Measurements from ENCODE around the gene RUSC2. TPM values are rescaled to one million over a fixed set of nuclear protein-coding genes. Genes with fewer than 3 reads are reported as not detected.
"Not testable (repeated sequence)": the region's sequence is repeated elsewhere in the genome, so short reads cannot be mapped to it uniquely, and the experiment has no call there.

RUSC2 gene
- polyA plus RNA-seq, 5 donors: 13.9 to 21.0 (median 17.1) TPM

DNA sequence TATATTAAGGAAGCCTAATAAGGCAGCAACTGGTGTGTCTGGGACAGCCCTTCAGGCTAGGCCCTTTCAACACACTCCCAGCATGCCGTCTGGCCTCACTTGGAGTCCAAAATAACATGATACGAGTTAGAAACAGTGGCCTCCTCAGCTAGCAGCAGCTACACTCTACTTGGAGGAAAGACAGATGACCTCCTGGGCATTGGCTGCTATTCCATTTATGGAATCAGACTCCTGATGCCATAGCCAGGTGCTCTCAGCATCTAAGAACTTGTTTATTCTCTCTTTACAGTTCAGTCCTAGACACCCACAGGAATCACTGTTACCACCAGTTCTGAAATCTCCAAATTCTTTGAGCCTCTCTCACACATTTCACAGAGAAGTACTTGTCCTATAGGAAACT, 31.8 kb downstream of the RUSC2 start:
- no peak for DNase-seq

DNA sequence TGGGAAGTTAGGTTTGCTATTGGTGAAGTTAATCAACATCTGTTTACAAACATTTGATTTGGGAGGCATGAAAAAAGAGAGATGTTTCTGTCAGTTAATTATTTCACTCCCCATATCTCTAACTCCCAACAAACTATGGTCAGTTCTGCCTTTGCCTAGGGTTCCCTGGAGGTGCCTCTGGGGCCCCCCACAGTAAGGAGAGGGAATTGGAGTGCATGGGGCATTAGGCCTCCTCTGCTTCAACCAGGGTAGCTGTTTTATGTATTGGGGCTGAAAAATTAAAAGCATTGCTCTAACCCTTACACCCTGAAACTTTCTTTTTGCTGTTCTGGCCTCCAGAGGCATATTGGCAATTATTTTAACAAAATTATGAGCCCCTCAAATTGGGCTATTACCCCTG, 32.3 kb downstream of the RUSC2 start:
- no peak for DNase-seq

DNA sequence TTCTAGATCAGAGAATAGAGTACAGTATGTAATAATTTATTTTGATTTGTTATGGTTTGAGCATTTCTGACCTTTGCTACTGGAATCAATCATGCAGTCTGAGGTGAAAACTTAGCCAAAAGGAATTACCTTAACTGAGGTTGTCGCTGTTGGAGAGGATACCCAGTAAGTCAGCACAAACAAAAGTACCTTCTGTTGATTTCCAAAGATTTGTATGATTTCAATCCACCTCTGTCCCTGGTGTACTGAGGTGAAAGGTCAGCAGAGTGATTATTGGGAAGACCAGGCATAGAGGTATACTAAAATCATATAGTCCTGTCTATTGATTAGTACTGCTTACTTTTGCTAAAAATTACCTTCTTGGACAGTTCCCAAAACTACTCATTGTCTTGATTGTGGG, 32.8 kb downstream of the RUSC2 start:
- no peak for DNase-seq

DNA sequence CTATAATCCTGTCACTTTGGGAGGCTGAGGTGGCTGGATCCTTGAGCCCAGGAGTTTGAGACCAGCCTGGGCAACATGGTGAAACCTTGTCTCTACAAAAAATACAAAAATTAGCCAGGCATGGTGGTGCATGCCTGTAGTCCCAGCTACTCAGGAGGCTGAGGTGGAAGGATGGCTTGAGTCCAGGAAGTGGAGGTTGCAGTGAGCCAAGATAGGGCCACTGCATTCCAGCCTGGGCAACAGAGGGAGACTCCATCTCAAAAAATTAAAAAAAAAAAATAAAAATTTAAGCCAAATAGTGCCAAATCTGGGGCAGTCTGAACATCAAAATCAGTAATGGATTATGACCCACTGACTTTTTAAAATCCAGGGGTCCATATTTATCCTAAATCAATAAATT, 33.6 kb downstream of the RUSC2 start:
- DNase-seq: not testable (repeated sequence)

DNA sequence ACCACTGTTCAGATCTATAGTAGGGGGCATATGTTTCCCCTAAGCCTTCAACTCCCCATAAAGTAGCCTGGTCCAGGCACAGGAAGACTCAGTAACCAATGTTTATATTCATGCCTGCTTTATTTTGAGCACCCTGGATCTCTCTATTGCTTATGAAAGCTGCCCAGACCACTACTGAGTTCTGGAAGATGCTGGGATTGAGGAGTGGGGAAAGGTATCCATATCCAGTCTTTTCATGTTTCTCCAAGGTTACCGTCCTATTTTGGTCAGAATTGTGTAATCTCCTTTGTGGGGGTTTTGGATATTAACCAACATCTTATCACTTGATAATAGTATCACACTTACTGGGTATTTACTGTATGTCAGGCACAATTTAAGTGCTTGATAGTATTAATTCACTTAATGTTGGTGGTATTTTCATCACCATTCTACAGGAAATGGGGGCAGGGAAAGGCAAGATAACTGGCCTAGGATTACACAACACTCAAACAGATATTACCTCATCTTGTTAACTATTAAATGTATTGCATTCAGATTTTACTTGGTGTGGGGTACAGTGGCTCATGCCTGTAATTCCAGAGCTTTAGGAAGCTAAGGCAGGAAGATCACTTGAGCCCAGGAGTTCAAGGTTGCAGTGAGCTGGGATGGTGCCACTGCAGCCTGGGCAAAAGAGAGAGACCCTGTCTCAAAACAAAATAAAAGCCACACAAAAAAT, 36.3 kb downstream of the RUSC2 start:
- DNase-seq: no peak

DNA sequence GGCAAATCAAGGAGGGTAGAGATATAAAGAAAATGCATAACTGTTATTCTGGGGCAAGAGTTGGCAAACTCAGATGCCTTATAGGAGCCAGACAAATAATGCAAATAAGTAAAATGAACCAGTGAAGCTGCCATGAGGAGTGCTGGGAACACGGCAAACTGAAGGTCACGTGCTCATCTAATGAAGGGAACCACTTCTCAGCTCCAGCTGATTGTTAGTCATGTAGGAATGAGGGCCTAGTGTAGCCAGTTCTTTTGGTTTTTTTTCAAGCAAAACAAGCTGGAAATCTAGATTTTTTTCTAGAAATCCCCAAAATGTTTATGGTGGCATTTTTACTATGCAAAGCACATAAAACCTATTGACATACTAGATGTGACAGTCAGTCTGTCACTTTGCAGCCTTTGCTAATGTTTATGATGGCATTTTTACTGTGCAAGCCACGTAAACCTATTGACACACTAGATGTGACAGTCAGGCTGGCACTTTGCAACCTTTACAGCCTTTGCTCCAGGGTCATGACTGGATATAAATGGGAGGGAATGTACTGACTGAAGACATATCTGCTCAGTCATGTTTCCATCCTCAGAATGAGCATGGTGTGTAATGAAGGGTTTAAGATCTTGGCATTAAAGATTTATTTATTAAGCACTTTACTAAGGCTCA, 39.4 kb downstream of the RUSC2 start:
- DNase-seq: no peak

DNA sequence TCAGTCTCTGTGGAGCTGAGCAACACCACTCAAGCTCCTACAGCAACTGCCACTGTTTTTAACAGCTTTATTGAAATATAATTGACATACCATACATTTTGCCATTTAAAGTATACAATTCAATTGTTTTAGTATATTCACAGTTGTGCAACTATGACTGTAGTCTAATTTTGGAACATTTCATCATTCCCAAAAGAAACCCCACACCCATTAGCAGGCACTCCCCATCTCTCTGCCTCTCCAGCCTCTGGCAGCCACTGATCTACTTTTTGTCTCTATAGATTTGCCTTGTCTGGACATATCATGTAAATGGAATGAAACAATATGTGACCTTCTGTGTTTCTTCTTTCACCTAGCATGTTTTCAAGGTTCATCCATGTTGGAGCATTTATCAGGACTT, 43.5 kb downstream of the RUSC2 start:
- no peak for DNase-seq

DNA sequence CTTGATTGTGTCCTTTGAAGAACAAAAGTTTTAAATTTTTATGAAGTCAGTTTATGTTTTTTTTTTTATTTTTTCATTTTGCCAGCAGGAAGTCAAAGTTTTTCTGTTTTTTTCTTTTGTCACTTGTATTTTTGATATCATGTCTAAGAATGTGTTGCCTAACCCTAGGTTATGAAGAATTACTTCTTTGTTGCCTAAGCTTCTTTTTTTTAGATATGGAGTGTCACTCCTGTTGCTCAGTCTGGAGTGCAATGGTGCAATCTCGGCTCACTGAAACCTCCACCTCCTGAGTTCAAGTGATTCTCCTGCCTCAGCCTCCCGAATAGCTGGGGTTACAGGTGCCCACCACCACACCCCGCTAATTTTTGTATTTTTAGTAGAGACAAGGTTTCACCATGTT, 45.0 kb downstream of the RUSC2 start:
- DNase-seq: not testable (repeated sequence)

DNA sequence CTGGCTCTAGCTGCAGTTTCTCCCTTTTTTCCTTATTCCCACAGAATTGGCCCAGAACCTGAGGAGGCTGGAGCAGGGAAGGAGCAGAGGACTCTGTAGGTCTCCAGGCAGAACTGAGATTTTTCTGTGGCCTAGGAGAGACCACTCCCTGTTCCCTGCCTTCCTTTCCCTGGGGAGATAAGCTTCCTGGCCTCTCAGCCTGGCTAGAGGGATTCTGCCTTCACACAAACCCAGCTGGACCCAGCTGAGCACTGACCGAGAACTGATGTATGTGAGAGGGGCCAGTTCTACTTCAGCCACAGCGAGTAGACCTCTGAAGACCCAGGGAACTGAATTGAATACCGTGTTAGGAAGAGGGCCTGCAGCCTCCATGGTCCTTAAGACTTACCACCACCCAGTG, 48.0 kb downstream of the RUSC2 start:
- DNase-seq: peak; percentile 32 to 55

DNA sequence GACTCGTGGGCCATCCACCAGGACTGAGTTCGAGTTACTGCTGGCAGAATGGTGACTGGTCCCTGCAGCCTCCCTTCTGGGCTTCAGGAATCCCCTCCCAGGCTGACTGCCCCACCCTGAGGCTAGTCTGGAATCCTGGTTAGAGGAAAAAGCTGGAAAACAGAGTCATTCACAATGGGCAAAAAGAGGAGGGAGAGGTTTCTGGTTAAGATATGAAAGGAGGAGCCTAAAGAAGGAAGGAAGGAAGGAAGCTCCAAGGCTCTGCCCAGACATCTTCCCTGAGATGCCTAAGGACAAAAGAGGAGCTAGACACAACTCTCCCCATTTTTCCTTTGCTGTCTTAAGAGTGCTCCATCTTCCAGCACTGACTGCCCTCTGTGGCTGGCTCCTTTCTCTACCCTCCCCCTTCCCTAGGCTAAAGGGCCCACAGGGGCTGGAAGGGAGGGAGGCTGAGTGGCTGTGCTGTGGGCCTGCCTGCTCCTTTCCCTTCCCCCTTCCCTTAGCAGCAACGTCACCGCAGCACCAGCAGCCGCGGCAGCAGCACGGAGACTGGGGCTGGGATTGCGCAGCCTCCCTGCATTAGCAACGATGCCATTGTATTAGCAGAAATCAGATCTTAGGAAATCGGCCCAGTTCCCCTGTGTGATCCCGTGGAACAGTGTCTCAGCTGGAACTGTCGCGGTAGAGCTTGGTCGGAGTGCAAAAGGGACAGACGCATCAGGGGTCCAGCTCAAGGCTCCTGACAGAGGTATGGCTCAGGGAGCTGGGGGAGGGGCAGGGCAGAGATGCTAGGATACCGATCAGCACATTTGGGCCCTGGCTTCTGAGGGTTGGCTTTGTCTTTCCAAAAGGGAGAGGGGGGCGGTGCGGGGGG, 48.7 kb downstream of the RUSC2 start:
- DNase-seq: peak; percentile 83 to 89

Other genes starting within 250 kb of the RUSC2 start
- 10 to 100 TPM; 26.0 to 48.7 (median 41.7) TPM for gene TESK1, start 115.2 kb downstream of the RUSC2 start, polyA plus RNA-seq (ENCODE audit: insufficient read depth in 1 of 5, insufficient read length in 5 of 5, low replicate concordance in 1 of 5)
- gene CD72, start 128.3 kb downstream of the RUSC2 start, polyA plus RNA-seq (ENCODE audit: insufficient read depth in 1 of 5, insufficient read length in 5 of 5, low replicate concordance in 1 of 5): 1 to 10 TPM; 2.5 to 3.9 (median 3.4) TPM
- gene SIT1, start 160.8 kb downstream of the RUSC2 start, polyA plus RNA-seq (ENCODE audit: insufficient read depth in 1 of 5, insufficient read length in 5 of 5, low replicate concordance in 1 of 5): under 1 TPM; 0.40 to 0.60 (median 0.50) TPM
- gene RMRP, start 167.9 kb downstream of the RUSC2 start, polyA plus RNA-seq (ENCODE audit: insufficient read depth in 1 of 5, insufficient read length in 5 of 5, low replicate concordance in 1 of 5): 1 to 10 TPM in 1 of 5 donors, not detected in 4; 4.1 TPM
- gene CCDC107, start 168.2 kb downstream of the RUSC2 start, polyA plus RNA-seq (ENCODE audit: insufficient read depth in 1 of 5, insufficient read length in 5 of 5, low replicate concordance in 1 of 5): 10 to 100 TPM in 2 of 5 donors, 1 to 10 TPM in 3; 9.3 to 22.5 (median 9.8) TPM
- gene ARHGEF39, start 175.1 kb downstream of the RUSC2 start, polyA plus RNA-seq (ENCODE audit: insufficient read depth in 1 of 5, insufficient read length in 5 of 5, low replicate concordance in 1 of 5): 10 to 100 TPM in 3 of 5 donors, 1 to 10 TPM in 2; 6.6 to 19.7 (median 10.9) TPM
- 1 to 10 TPM in 3 of 5 donors, under 1 TPM in 2; 0.51 to 1.3 (median 1.1) TPM for gene CA9, start 183.8 kb downstream of the RUSC2 start, polyA plus RNA-seq (ENCODE audit: insufficient read depth in 1 of 5, insufficient read length in 5 of 5, low replicate concordance in 1 of 5)
- gene TPM2, start 199.8 kb downstream of the RUSC2 start, polyA plus RNA-seq (ENCODE audit: insufficient read depth in 1 of 5, insufficient read length in 5 of 5, low replicate concordance in 1 of 5): 100 to 1,000 TPM; 149 to 645 (median 181) TPM
- gene TLN1, start 242.1 kb downstream of the RUSC2 start, polyA plus RNA-seq (ENCODE audit: insufficient read depth in 1 of 5, insufficient read length in 5 of 5, low replicate concordance in 1 of 5): 100 to 1,000 TPM; 116 to 198 (median 132) TPM
- gene CREB3, start 242.6 kb downstream of the RUSC2 start, polyA plus RNA-seq (ENCODE audit: insufficient read depth in 1 of 5, insufficient read length in 5 of 5, low replicate concordance in 1 of 5): 10 to 100 TPM; 35.4 to 41.6 (median 37.4) TPM

Data from right lung (tissue), 5 donors.